ENCODE results near the gene WDR27.

DNA sequence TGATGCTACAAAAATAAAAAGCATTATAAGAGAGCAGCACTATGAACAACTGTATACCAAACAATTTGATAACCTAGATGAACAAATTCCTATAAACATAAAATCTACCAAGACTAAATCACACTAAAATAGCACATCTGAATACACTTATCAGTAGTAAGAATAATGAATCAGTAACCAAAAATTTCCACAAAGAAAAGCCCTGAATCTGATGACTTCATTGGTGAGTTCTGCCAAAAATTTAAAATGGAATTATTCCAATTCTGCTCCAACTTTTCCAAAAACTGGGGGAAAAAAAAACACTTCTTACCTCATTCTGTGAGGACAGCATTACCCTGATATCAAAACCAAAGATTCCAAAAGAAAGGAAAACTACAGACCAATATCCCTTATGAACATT, 206.2 kb downstream of the WDR27 start:
- TF ChIP-seq, protein P1, sequence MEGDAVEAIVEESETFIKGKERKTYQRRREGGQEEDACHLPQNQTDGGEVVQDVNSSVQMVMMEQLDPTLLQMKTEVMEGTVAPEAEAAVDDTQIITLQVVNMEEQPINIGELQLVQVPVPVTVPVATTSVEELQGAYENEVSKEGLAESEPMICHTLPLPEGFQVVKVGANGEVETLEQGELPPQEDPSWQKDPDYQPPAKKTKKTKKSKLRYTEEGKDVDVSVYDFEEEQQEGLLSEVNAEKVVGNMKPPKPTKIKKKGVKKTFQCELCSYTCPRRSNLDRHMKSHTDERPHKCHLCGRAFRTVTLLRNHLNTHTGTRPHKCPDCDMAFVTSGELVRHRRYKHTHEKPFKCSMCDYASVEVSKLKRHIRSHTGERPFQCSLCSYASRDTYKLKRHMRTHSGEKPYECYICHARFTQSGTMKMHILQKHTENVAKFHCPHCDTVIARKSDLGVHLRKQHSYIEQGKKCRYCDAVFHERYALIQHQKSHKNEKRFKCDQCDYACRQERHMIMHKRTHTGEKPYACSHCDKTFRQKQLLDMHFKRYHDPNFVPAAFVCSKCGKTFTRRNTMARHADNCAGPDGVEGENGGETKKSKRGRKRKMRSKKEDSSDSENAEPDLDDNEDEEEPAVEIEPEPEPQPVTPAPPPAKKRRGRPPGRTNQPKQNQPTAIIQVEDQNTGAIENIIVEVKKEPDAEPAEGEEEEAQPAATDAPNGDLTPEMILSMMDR (IDR thresholded peaks at IDR 0.05) = no peak
- TF ChIP-seq POLR2AphosphoS5 (IDR thresholded peaks at IDR 0.05) (no peak), POLR2A (IDR thresholded peaks at IDR 0.05) (no peak), EP300 (IDR thresholded peaks at IDR 0.05) (no peak)

Data from sigmoid colon (tissue), 4 donors.